Activated CD8-positive, alpha-beta T cell treated with anti-CD3 and anti-CD28 coated beads for 36 hours (primary cell): ENCODE measurements around the gene IGLL1. TPM values are rescaled to one million over a fixed set of nuclear protein-coding genes. Genes with fewer than 3 reads are reported as not detected.
A peak's percentile ranks its signal among the peaks of the same experiment; 100 is the strongest.

ENCODE experiments used
- ATAC-seq: fragments of 200-7000 bp; cut with Tn5 transposase; one replicate; pipeline ENCODE4 v1.10.0; 2021; ENCODE audit warnings: mild to moderate bottlenecking, moderate library complexity
- CTCF ChIA-PET: fragments of 350-600 bp; sonication (Branson Sonifier 250); formaldehyde crosslinking; loops from one replicate; lab custom pipeline; 2021; ENCODE audit warnings: antibody characterized with exemption; lab: Charles Lee
- POLR2A ChIA-PET: fragments of 350-600 bp; sonication (Branson Sonifier 250); formaldehyde crosslinking; loops from one replicate; lab custom pipeline; 2021; ENCODE audit warnings: antibody characterized with exemption; lab: Charles Lee
- DNase-seq: peaks from one replicate; pipeline ENCODE4 v3.0.0-alpha.2; 2020
- H3K27ac Mint-ChIP-seq: one replicate; pipeline ENCODE4 v1.8.0; 2021; ENCODE audit warnings: mild to moderate bottlenecking, mixed read lengths
- H3K27me3 Mint-ChIP-seq: one replicate; pipeline ENCODE4 v1.8.0; 2021; ENCODE audit warnings: mixed read lengths
- H3K36me3 Mint-ChIP-seq: one replicate; pipeline ENCODE4 v1.8.0; 2021; ENCODE audit warnings: low read depth, mixed read lengths
- H3K4me1 Mint-ChIP-seq: one replicate; pipeline ENCODE4 v1.8.0; 2021; ENCODE audit warnings: low read depth, mixed read lengths
- H3K4me3 Mint-ChIP-seq: one replicate; pipeline ENCODE4 v1.8.0; 2021; ENCODE audit warnings: mild to moderate bottlenecking, moderate library complexity, mixed read lengths
- H3K9me3 Mint-ChIP-seq: one replicate; pipeline ENCODE4 v1.8.0; 2021; ENCODE audit warnings: mixed read lengths
- intact Hi-C: fragments of 100-400 bp; cut with micrococcal nuclease; formaldehyde crosslinking; loops from one replicate; pipeline ENCODE4 v1.10.0; 2022
- total RNA-seq, 2 experiments: library from RNA; stranded (reverse); gene quantifications; one replicate each; pipeline ENCODE4 v1.2.3, GENCODE V29; 2021
- TF ChIP-seq, protein P1 (sequence below): fragments of 200-600 bp; IDR thresholded peaks from one replicate; pipeline ENCODE4 v1.8.0; 2022; ENCODE audit warnings: antibody characterized with exemption, mild to moderate bottlenecking

IGLL1 gene
- total RNA-seq, 2 experiments from 2014 or later = not detected

- ChIA-PET CTCF (no interaction called here), POLR2A (no interaction called here)
- Mint-ChIP-seq H3K4me1 (peaks cover under 1% of the 10 kb centered on the region), H3K4me3 (no peak overlapping the region), H3K9me3 (no peaks in the 10 kb centered on the region), H3K36me3 (no peaks in the 10 kb centered on the region), H3K27ac (no peak overlapping the region), H3K27me3 (peaks cover 19% of the 10 kb centered on the region)
- TF ChIP-seq, protein P1, sequence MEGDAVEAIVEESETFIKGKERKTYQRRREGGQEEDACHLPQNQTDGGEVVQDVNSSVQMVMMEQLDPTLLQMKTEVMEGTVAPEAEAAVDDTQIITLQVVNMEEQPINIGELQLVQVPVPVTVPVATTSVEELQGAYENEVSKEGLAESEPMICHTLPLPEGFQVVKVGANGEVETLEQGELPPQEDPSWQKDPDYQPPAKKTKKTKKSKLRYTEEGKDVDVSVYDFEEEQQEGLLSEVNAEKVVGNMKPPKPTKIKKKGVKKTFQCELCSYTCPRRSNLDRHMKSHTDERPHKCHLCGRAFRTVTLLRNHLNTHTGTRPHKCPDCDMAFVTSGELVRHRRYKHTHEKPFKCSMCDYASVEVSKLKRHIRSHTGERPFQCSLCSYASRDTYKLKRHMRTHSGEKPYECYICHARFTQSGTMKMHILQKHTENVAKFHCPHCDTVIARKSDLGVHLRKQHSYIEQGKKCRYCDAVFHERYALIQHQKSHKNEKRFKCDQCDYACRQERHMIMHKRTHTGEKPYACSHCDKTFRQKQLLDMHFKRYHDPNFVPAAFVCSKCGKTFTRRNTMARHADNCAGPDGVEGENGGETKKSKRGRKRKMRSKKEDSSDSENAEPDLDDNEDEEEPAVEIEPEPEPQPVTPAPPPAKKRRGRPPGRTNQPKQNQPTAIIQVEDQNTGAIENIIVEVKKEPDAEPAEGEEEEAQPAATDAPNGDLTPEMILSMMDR = no peak
- ATAC-seq (no peak), DNase-seq (no peak)
- intact Hi-C loops = no loop called here
Observed at GRCh38 chr22:23571486-23571885, 8.6 kb downstream of the IGLL1 start.

DNA sequence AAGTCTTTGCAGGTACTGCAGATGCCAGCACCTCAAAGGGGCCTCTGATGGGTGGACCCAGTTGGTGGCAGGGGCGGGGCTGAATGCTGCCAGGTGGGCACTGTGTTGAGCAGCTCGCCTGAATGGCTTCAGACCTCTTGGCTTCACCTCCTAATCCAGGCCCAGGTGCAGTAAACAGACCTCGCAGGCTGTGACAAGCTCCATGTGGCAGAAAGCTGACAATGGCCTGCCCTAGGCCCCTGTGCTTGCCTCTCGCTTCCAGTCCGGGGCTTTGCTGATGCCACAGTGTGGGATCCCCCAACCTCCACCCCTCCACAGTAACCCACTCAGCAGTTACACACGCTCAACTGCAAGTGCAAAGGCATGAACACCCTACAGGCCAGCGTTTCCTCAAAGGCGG, 9.4 kb downstream of the IGLL1 start:
- Mint-ChIP-seq H3K36me3 (no peaks in the 10 kb centered on the region), H3K27ac (no peak overlapping the region), H3K27me3 (peaks cover 16% of the 10 kb centered on the region), H3K4me3 (no peak overlapping the region), H3K4me1 (peaks cover 2% of the 10 kb centered on the region), H3K9me3 (no peaks in the 10 kb centered on the region)
- ATAC-seq (no peak), DNase-seq (no peak)
- intact Hi-C loops = no loop called here
- TF ChIP-seq, protein P1 = no peak
- ChIA-PET POLR2A (no interaction called here), CTCF (no interaction called here)

GRCh38 chr22:23569716-23570115, 10.4 kb downstream of the IGLL1 start:
- POLR2A ChIA-PET = interaction anchor here (0.9 kb wide), 1 partner anchor 18 kb away, joined by 3 read pairs; no protein-coding TSS in a partner anchor
- TF ChIP-seq, protein P1 = no peak
- Mint-ChIP-seq H3K27ac (no peak overlapping the region), H3K4me1 (peaks cover 6% of the 10 kb centered on the region), H3K27me3 (peaks cover 18% of the 10 kb centered on the region), H3K36me3 (no peaks in the 10 kb centered on the region), H3K4me3 (no peak overlapping the region), H3K9me3 (no peaks in the 10 kb centered on the region)
- intact Hi-C loops = no loop called here
- ATAC-seq (no peak), DNase-seq (no peak)
- CTCF ChIA-PET = interaction anchor here (1.7 kb wide), 1 partner anchor 22 kb away, joined by 6 read pairs; no protein-coding TSS in a partner anchor

GRCh38 chr22:23569291-23569690, 10.8 kb downstream of the IGLL1 start:
- ATAC-seq (no peak), DNase-seq (no peak)
- no peaks in the 10 kb centered on the region for H3K9me3 Mint-ChIP-seq
- peaks cover 22% of the 10 kb centered on the region for H3K27me3 Mint-ChIP-seq
- H3K4me3 Mint-ChIP-seq = no peak overlapping the region
- CTCF ChIA-PET = interaction anchor here (1.7 kb wide), 1 partner anchor 22 kb away, joined by 6 read pairs; no protein-coding TSS in a partner anchor
- intact Hi-C loops = no loop called here
- H3K36me3 Mint-ChIP-seq = no peaks in the 10 kb centered on the region
- peaks cover 6% of the 10 kb centered on the region for H3K4me1 Mint-ChIP-seq
- TF ChIP-seq, protein P1 = no peak
- POLR2A ChIA-PET = interaction anchor here (0.9 kb wide), 1 partner anchor 18 kb away, joined by 3 read pairs; no protein-coding TSS in a partner anchor
- H3K27ac Mint-ChIP-seq = no peak overlapping the region

DNA sequence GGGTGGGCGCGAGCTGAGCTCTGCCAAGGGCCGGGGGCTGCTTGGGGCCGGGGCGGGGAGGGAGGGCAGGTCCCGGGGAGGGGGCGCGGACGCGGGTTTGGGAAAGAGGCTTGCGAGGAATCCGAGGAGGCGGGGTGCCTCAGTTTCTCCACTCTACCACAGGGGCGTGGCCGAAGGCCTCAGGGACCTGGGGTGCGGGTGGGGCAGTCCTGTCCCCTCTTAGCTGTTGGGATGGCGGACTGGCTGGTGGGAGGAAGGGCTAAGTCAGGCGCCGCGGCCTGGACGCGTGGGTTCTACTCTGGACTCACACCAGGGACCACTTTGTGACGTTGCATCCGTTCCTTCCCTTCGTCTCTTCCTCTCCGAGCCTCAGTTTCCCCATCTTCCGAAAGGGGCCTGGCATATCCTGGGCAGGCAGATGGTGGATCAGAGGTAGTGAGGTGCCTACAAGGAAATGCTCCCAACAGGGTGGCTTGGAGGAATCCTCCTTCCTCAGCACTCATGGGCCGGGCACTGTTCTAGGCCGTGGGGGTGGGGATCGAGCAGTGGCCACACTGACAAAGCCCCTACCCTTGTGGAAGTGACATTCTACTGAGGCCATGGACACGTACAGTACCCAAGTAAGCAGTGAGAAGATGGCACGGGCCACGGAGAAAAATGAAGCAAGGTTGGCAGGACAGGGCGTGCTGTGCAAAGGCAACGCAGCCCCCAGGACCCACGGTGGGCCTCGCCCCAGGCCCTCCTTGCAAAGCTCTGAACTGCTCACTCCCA, 13.2 kb downstream of the IGLL1 start:
- no peaks in the 10 kb centered on the region for H3K9me3 Mint-ChIP-seq
- peaks cover 22% of the 10 kb centered on the region for H3K27me3 Mint-ChIP-seq
- POLR2A ChIA-PET = no interaction called here
- intact Hi-C loops = no loop called here
- peak overlapping the region; percentile 38 for H3K4me3 Mint-ChIP-seq
- no peak for ATAC-seq
- CTCF ChIA-PET = no interaction called here
- TF ChIP-seq, protein P1 = no peak
- no peaks in the 10 kb centered on the region for H3K36me3 Mint-ChIP-seq
- no peak overlapping the region for H3K27ac Mint-ChIP-seq
- peaks cover 6% of the 10 kb centered on the region for H3K4me1 Mint-ChIP-seq
- DNase-seq = no peak
